ENCODE results near the gene CDH19. TPM values are rescaled to one million over a fixed set of nuclear protein-coding genes. Genes with fewer than 3 reads are reported as not detected.

CDH19 gene
- polyA plus RNA-seq, 3 donors = 0.01 TPM; not detected in 2

GRCh38 chr18:66564236-66564635 lies 39.7 kb downstream of the CDH19 start:
- no peak overlapping the region for H3K4me3 Mint-ChIP-seq
- H3K4me3 ChIP-seq (replicated peaks in 1 of 3; ENCODE audit: low read depth in 2 of 3, low read length in 3 of 3) = no peak overlapping the region
- TF ChIP-seq CTCF (IDR thresholded peaks at IDR 0.05) = no peak
- no peak overlapping the region for H3K27ac ChIP-seq (ENCODE audit: low read depth in 1 of 2, low read length in 2 of 2)
- H3K36me3 Mint-ChIP-seq = no peaks in the 10 kb centered on the region
- H3K9ac ChIP-seq (ENCODE audit: insufficient read depth, low read length, poor library complexity, severe bottlenecking) = no peak overlapping the region
- H3K27me3 Mint-ChIP-seq (ENCODE audit: low read depth in 3 of 3) = no peaks in the 10 kb centered on the region
- H4K20me1 ChIP-seq (ENCODE audit: insufficient read depth, low read length) = no peaks in the 10 kb centered on the region
- intact Hi-C loops (cut with micrococcal nuclease) = no loop called here
- H3K79me2 ChIP-seq (ENCODE audit: insufficient read depth, low read length) = no peaks in the 10 kb centered on the region
- H3K4me2 ChIP-seq (replicated peaks; ENCODE audit: extremely low read depth, low read length, poor library complexity, severe bottlenecking) = no peak overlapping the region
- H3K4me1 ChIP-seq (ENCODE audit: control insufficient read depth in 1 of 2, insufficient read depth in 2 of 2, low read length in 2 of 2) = no peaks in the 10 kb centered on the region
- no peaks in the 10 kb centered on the region for H3K9me3 Mint-ChIP-seq
- no peaks in the 10 kb centered on the region for H3K36me3 ChIP-seq (replicated peaks in 1 of 2; ENCODE audit: control insufficient read depth in 1 of 2, insufficient read depth in 2 of 2, low read length in 2 of 2)
- H2AFZ ChIP-seq (ENCODE audit: insufficient read depth, low read depth, low read length, poor library complexity, severe bottlenecking) = no peak overlapping the region
- no peaks in the 10 kb centered on the region for H3K9me3 ChIP-seq (replicated peaks in 1 of 2; ENCODE audit: control insufficient read depth in 1 of 2, insufficient read depth in 1 of 2, low read length in 2 of 2)
- no peaks in the 10 kb centered on the region for H3K4me1 Mint-ChIP-seq
- no peak overlapping the region for H3K27ac Mint-ChIP-seq
- no peaks in the 10 kb centered on the region for H3K27me3 ChIP-seq (ENCODE audit: control insufficient read depth in 2 of 2, insufficient read depth in 2 of 2, low read length in 2 of 2)
- DNase-seq = no peak

GRCh38 chr18:66562279-66562678 lies 41.6 kb downstream of the CDH19 start:
- Histone ChIP-seq H3K27ac (ENCODE audit: low read depth in 1 of 2, low read length in 2 of 2) (no peak overlapping the region), H3K36me3 (replicated peaks in 1 of 2; ENCODE audit: control insufficient read depth in 1 of 2, insufficient read depth in 2 of 2, low read length in 2 of 2) (no peaks in the 10 kb centered on the region), H3K4me2 (replicated peaks; ENCODE audit: extremely low read depth, low read length, poor library complexity, severe bottlenecking) (no peak overlapping the region), H3K79me2 (ENCODE audit: insufficient read depth, low read length) (no peaks in the 10 kb centered on the region), H3K4me3 (replicated peaks in 1 of 3; ENCODE audit: low read depth in 2 of 3, low read length in 3 of 3) (no peak overlapping the region), H3K4me1 (ENCODE audit: control insufficient read depth in 1 of 2, insufficient read depth in 2 of 2, low read length in 2 of 2) (no peaks in the 10 kb centered on the region), H3K27me3 (ENCODE audit: control insufficient read depth in 2 of 2, insufficient read depth in 2 of 2, low read length in 2 of 2) (no peaks in the 10 kb centered on the region), H3K9ac (ENCODE audit: insufficient read depth, low read length, poor library complexity, severe bottlenecking) (no peak overlapping the region), H3K9me3 (replicated peaks in 1 of 2; ENCODE audit: control insufficient read depth in 1 of 2, insufficient read depth in 1 of 2, low read length in 2 of 2) (no peaks in the 10 kb centered on the region), H4K20me1 (ENCODE audit: insufficient read depth, low read length) (no peaks in the 10 kb centered on the region), H2AFZ (ENCODE audit: insufficient read depth, low read depth, low read length, poor library complexity, severe bottlenecking) (no peak overlapping the region)
- WGBS (ENCODE audit: insufficient coverage) = 95% methylated on average over 4 of the region's 6 CpGs
- Mint-ChIP-seq H3K4me1 (no peaks in the 10 kb centered on the region), H3K9me3 (no peaks in the 10 kb centered on the region), H3K4me3 (no peak overlapping the region), H3K27me3 (ENCODE audit: low read depth in 3 of 3) (no peaks in the 10 kb centered on the region), H3K36me3 (no peaks in the 10 kb centered on the region), H3K27ac (no peak overlapping the region)
- no peak for TF ChIP-seq CTCF (IDR thresholded peaks at IDR 0.05)
- no peak for DNase-seq
- intact Hi-C loops (cut with micrococcal nuclease) = no loop called here
